GM23338 (cell line): ENCODE measurements around the gene PLEKHG5.

ENCODE experiments used
- EZH2 ChIP-seq: fragments of 200-600 bp; sonication (generic); IDR thresholded peaks from one replicate; pipeline ENCODE4 v1.8.0; 2017; ENCODE audit warnings: antibody characterized with exemption, mild to moderate bottlenecking, low read depth; ENCODE audit not compliant: unreplicated experiment
- POLR2AphosphoS5 ChIP-seq: IDR thresholded peaks from 2 replicates; pipeline ENCODE4 v1.6.1; 2016; ENCODE audit warnings: antibody characterized with exemption, low read depth
- TF ChIP-seq, protein P1 (sequence below), 2 experiments: fragments of 200-600 bp in 1 of 2; sonication (generic) in 1 of 2; conservative IDR thresholded peaks; 2 replicates each; pipeline versions ENCODE4 v1.5.1 to v1.6.1; 2016 to 2017; ENCODE audit warnings: antibody characterized with exemption in 2 of 2, low read depth in 2 of 2, mild to moderate bottlenecking in 2 of 2, moderate library complexity in 1 of 2
- TF ChIP-seq, protein P2 (sequence below): IDR thresholded peaks from one replicate; pipeline ENCODE4 v1.6.1; 2018; ENCODE audit warnings: antibody characterized with exemption; ENCODE audit not compliant: unreplicated experiment

DNA sequence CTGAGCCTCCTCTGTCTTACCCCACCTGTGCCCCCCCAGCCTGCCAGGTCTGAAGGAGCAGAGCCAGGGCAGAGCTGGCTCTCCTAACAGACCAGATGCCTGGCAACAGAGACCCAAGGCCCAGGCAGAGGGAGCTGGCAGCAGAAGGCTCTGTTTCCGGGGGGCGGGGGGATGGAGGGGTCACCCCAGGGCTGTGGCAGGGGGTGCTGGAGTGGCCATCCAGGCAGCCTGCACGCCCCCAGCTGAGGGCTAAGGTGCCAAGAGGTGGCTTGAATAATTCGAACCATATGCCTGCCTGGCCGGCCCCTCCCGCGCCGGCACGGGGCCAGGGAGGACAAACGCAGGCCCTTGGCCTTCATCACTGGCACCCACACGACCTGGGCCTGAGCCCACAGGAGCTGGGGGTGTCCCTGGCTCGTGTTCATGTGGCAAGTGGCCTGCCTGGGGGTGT, 16.0 kb upstream of the PLEKHG5 start:
- TF ChIP-seq, protein P1, sequence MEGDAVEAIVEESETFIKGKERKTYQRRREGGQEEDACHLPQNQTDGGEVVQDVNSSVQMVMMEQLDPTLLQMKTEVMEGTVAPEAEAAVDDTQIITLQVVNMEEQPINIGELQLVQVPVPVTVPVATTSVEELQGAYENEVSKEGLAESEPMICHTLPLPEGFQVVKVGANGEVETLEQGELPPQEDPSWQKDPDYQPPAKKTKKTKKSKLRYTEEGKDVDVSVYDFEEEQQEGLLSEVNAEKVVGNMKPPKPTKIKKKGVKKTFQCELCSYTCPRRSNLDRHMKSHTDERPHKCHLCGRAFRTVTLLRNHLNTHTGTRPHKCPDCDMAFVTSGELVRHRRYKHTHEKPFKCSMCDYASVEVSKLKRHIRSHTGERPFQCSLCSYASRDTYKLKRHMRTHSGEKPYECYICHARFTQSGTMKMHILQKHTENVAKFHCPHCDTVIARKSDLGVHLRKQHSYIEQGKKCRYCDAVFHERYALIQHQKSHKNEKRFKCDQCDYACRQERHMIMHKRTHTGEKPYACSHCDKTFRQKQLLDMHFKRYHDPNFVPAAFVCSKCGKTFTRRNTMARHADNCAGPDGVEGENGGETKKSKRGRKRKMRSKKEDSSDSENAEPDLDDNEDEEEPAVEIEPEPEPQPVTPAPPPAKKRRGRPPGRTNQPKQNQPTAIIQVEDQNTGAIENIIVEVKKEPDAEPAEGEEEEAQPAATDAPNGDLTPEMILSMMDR (conservative IDR thresholded peaks at IDR 0.05; ENCODE audit: low read depth in 2 of 2): no peak
- no peak for TF ChIP-seq POLR2AphosphoS5
- TF ChIP-seq EZH2: no peak
- TF ChIP-seq, protein P2, sequence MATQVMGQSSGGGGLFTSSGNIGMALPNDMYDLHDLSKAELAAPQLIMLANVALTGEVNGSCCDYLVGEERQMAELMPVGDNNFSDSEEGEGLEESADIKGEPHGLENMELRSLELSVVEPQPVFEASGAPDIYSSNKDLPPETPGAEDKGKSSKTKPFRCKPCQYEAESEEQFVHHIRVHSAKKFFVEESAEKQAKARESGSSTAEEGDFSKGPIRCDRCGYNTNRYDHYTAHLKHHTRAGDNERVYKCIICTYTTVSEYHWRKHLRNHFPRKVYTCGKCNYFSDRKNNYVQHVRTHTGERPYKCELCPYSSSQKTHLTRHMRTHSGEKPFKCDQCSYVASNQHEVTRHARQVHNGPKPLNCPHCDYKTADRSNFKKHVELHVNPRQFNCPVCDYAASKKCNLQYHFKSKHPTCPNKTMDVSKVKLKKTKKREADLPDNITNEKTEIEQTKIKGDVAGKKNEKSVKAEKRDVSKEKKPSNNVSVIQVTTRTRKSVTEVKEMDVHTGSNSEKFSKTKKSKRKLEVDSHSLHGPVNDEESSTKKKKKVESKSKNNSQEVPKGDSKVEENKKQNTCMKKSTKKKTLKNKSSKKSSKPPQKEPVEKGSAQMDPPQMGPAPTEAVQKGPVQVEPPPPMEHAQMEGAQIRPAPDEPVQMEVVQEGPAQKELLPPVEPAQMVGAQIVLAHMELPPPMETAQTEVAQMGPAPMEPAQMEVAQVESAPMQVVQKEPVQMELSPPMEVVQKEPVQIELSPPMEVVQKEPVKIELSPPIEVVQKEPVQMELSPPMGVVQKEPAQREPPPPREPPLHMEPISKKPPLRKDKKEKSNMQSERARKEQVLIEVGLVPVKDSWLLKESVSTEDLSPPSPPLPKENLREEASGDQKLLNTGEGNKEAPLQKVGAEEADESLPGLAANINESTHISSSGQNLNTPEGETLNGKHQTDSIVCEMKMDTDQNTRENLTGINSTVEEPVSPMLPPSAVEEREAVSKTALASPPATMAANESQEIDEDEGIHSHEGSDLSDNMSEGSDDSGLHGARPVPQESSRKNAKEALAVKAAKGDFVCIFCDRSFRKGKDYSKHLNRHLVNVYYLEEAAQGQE: no peak
